ENCODE data around the gene ATG16L2. TPM values are rescaled to one million over a fixed set of nuclear protein-coding genes. Genes with fewer than 3 reads are reported as not detected.

Gene ATG16L2
- total and polyA plus RNA-seq, 9 of the 15 experiments (the other 6 are each of a cell fraction or from before 2014, with no cell fraction given) = 0.18 to 11.2 (median 6.2) TPM

DNA sequence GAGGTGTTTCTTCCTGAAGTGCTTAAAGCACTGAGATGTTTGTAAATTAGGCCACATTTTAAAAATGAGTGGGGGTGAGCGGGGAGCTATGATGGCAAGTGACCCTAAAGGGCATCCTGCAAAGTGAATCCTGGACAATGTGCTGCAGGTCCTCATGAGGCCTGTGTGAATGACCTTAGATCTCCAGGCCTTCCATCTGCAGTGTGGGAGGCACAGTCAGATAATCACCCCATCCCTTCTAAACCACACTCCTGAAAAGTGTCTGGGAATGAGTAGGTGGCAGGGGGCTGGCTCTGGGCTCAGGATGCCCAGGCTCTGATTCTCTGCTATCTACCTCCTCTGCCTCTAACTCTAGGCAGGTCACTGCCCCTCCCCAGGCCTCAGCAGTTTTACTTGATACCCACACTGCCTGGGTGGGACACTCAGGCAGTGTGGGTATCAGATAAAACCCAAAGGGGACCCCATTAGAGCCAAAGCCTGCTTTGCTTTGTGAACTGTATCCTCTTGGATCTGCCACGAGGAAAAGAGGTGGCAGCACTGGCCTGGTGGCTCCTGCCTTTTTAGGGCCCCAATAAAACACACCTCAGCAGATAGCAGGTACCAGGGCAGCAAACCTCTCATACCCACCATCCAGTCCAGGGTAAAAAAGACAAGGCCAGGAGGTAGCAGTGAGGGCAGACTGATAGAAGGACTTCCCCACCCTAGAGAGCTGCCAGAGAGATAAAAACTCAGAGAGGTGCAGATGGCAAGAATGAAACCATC is 30.9 kb upstream of the ATG16L2 start:
- Histone ChIP-seq H3K27me3 (ENCODE audit: control insufficient read depth in 2 of 2, insufficient read depth in 2 of 2, low read length in 2 of 2) (no peaks in the 10 kb centered on the region), H3K36me3 (ENCODE audit: control insufficient read depth, insufficient read depth, low read length) (0 out of 3 replicates have a peak, but pooled peaks cover 6% of the 10 kb centered on the region), H3K79me2 (ENCODE audit: control insufficient read depth, insufficient read depth, low read length) (peaks cover 12% of the 10 kb centered on the region; the same call in 2 of the 3 replicates), H3K9ac (ENCODE audit: insufficient read depth in 1 of 2, low read depth in 2 of 2, low read length in 2 of 2) (no peak overlapping the region; a peak in 1 of 4 replicates), H3K4me3 (no peak overlapping the region), H3K9me1 (ENCODE audit: control insufficient read depth, insufficient read depth, low read length) (no peaks in the 10 kb centered on the region), H3K9me3 (replicated peaks; ENCODE audit: control insufficient read depth, insufficient read depth, low read depth, low read length) (no peaks in the 10 kb centered on the region), H4K20me1 (replicated peaks; ENCODE audit: control insufficient read depth, insufficient read depth, low read length) (no peaks in the 10 kb centered on the region), H3K4me2 (ENCODE audit: insufficient read depth, low read length) (no peak overlapping the region), H3K4me1 (replicated peaks in 1 of 2; ENCODE audit: control insufficient read depth in 2 of 2, insufficient read depth in 2 of 2, low read length in 2 of 2) (peaks cover 65 to 68% of the 10 kb centered on the region in 2 experiments), H3K27ac (ENCODE audit: extremely low read depth, low read depth, low read length) (no peak overlapping the region), H2AFZ (ENCODE audit: low read depth, low read length) (no peak overlapping the region)
- no peak for DNase-seq (ENCODE audit: extremely low read depth in 1 of 4, low spot score in 3 of 4)
- ChIA-PET POLR2A (interaction anchor here (0.7 to 1.5 kb wide), 2 partner anchors 11 to 41 kb away, joined by 3 to 8 read pairs; partner anchors contain the start of gene STARD10), CTCF (ENCODE audit: low intra/inter-chr PET ratio) (no interaction called here)
- peak; percentile 26 for FAIRE-seq
- intact Hi-C loops (cut with micrococcal nuclease) = no loop called here
- in situ Hi-C loops (cut with MboI) = no loop called here
- 26% methylated on average over 2 of the region's 2 CpGs for WGBS (ENCODE audit: insufficient coverage, low coverage, missing lambda C conversion rate)
- no peak for ATAC-seq
- BruUV-seq (replicated peaks) = no TSS peak
- no peak for TF ChIP-seq EP400 (IDR thresholded peaks at IDR 0.05)
- 0 out of 2 replicates have a peak, but pooled peaks have one; percentile 35 for TF ChIP-seq ARID1B (IDR thresholded peaks at IDR 0.05)
- no peak for TF ChIP-seq NCOA2 (IDR thresholded peaks at IDR 0.05; ENCODE audit: partially characterized antibody in 2 of 2)
- TF ChIP-seq, protein P1, sequence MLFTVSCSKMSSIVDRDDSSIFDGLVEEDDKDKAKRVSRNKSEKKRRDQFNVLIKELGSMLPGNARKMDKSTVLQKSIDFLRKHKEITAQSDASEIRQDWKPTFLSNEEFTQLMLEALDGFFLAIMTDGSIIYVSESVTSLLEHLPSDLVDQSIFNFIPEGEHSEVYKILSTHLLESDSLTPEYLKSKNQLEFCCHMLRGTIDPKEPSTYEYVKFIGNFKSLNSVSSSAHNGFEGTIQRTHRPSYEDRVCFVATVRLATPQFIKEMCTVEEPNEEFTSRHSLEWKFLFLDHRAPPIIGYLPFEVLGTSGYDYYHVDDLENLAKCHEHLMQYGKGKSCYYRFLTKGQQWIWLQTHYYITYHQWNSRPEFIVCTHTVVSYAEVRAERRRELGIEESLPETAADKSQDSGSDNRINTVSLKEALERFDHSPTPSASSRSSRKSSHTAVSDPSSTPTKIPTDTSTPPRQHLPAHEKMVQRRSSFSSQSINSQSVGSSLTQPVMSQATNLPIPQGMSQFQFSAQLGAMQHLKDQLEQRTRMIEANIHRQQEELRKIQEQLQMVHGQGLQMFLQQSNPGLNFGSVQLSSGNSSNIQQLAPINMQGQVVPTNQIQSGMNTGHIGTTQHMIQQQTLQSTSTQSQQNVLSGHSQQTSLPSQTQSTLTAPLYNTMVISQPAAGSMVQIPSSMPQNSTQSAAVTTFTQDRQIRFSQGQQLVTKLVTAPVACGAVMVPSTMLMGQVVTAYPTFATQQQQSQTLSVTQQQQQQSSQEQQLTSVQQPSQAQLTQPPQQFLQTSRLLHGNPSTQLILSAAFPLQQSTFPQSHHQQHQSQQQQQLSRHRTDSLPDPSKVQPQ (CRISPR knock-in tag; IDR thresholded peaks at IDR 0.05; ENCODE audit: borderline replicate concordance) = no peak
- TF ChIP-seq PHF8 (IDR thresholded peaks at IDR 0.05; ENCODE audit: borderline replicate concordance, low read length) = no peak
- no peak for TF ChIP-seq KDM4B (IDR thresholded peaks at IDR 0.05; ENCODE audit: borderline replicate concordance in 2 of 2, low read depth in 1 of 2)
- no peak for TF ChIP-seq RBBP5 (IDR thresholded peaks at IDR 0.05; ENCODE audit: borderline replicate concordance, insufficient read depth, low read length, poor library complexity, severe bottlenecking)
- TF ChIP-seq ZNF668 (CRISPR knock-in tag; IDR thresholded peaks at IDR 0.05) = no peak
- no peak for TF ChIP-seq ZNF717 (CRISPR knock-in tag; IDR thresholded peaks at IDR 0.05)

Measured in K562 (cell line).